Caco-2 (cell line): ENCODE data around the gene CPAMD8. TPM values are rescaled to one million over a fixed set of nuclear protein-coding genes. Genes with fewer than 3 reads are reported as not detected.
"Not testable (repeated sequence)": the region's sequence is repeated elsewhere in the genome, so short reads cannot be mapped to it uniquely, and the experiment has no call there.

ENCODE experiments used
- BruUV-seq: library from RNA; stranded (reverse); fragments of 400-500 nt; replicated peaks from 2 replicates; lab custom pipeline; 2021; lab: Mats Ljungman, UMichigan
- CTCF ChIA-PET: fragments of 300-600 bp; sonication (Branson Sonifier 250); formaldehyde crosslinking; loops from one replicate; lab custom pipeline; 2022; ENCODE audit warnings: antibody characterized with exemption; lab: Charles Lee
- POLR2A ChIA-PET: fragments of 300-600 bp; sonication (Branson Sonifier 250); formaldehyde crosslinking; loops from one replicate; lab custom pipeline; 2022; ENCODE audit warnings: antibody characterized with exemption; lab: Charles Lee
- DNase-seq, 2 experiments: peaks; one replicate each; pipeline versions ENCODE4 v3.0.0 to v3.0.0-alpha.2; 2020 to 2022
- H3K27me3 ChIP-seq: replicated peaks from 2 replicates; pipeline ENCODE4 v1.6.0; 2011; ENCODE audit warnings: low read length; ENCODE audit not compliant: control insufficient read depth, insufficient read depth
- H3K36me3 ChIP-seq: 2 replicates; pipeline ENCODE4 v1.5.1; 2011; ENCODE audit warnings: low read length; ENCODE audit not compliant: control insufficient read depth, insufficient read depth
- H3K4me1 ChIP-seq: fragments of 250-450 bp; sonication (Bioruptor Pico); 2 replicates; pipeline ENCODE4 v1.5.1; 2020; ENCODE audit warnings: mild to moderate bottlenecking
- H3K4me3 ChIP-seq: 2 replicates; pipeline ENCODE4 v1.5.1; 2011; ENCODE audit warnings: low read depth, mild to moderate bottlenecking, control low read depth, low read length
- H3K9me3 ChIP-seq: fragments of 250-450 bp; sonication (Bioruptor Pico); 2 replicates; pipeline ENCODE4 v1.5.1; 2020; ENCODE audit warnings: mild to moderate bottlenecking, moderate library complexity
- H3K27ac Mint-ChIP-seq: one replicate; pipeline ENCODE4 v1.8.0; 2022; ENCODE audit warnings: mixed read lengths; ENCODE audit not compliant: unreplicated experiment
- H3K27me3 Mint-ChIP-seq: one replicate; pipeline ENCODE4 v1.8.0; 2022; ENCODE audit warnings: mixed read lengths; ENCODE audit not compliant: insufficient read depth, unreplicated experiment
- H3K36me3 Mint-ChIP-seq: one replicate; pipeline ENCODE4 v1.8.0; 2022; ENCODE audit warnings: mild to moderate bottlenecking, mixed read lengths; ENCODE audit not compliant: insufficient read depth, unreplicated experiment
- H3K4me1 Mint-ChIP-seq: one replicate; pipeline ENCODE4 v1.8.0; 2022; ENCODE audit warnings: low read depth, mixed read lengths; ENCODE audit not compliant: unreplicated experiment
- H3K4me3 Mint-ChIP-seq: one replicate; pipeline ENCODE4 v1.8.0; 2022; ENCODE audit warnings: mild to moderate bottlenecking, moderate library complexity, mixed read lengths; ENCODE audit not compliant: unreplicated experiment
- H3K9me3 Mint-ChIP-seq: one replicate; pipeline ENCODE4 v1.8.0; 2022; ENCODE audit warnings: mixed read lengths; ENCODE audit not compliant: unreplicated experiment
- intact Hi-C: fragments of 100-400 bp; cut with micrococcal nuclease; formaldehyde crosslinking; loops from one replicate; pipeline ENCODE4 v1.10.0; 2022; ENCODE audit not compliant: unreplicated experiment
- total RNA-seq: library from RNA; stranded (reverse); gene quantifications from 2 replicates; pipeline ENCODE4 v1.2.3, GENCODE V29; 2022
- TF ChIP-seq, protein P1 (sequence below), 2 experiments: fragments of 200-600 bp in 1 of 2; IDR thresholded peaks; 1 replicate in 1 of 2; 2 replicates in 1 of 2; pipeline versions ENCODE4 v1.5.1 to v1.8.0; 2011 to 2022; ENCODE audit warnings: antibody characterized with exemption in 1 of 2, control low read depth in 1 of 2, inconsistent platforms in 1 of 2, low read depth in 1 of 2, low read length in 1 of 2, mild to moderate bottlenecking in 1 of 2, moderate library complexity in 1 of 2; ENCODE audit not compliant: insufficient read depth in 1 of 2, severe bottlenecking in 1 of 2, unreplicated experiment in 1 of 2

CPAMD8 gene
- total RNA-seq, 1 experiment from 2014 or later = 1.1 TPM

DNA sequence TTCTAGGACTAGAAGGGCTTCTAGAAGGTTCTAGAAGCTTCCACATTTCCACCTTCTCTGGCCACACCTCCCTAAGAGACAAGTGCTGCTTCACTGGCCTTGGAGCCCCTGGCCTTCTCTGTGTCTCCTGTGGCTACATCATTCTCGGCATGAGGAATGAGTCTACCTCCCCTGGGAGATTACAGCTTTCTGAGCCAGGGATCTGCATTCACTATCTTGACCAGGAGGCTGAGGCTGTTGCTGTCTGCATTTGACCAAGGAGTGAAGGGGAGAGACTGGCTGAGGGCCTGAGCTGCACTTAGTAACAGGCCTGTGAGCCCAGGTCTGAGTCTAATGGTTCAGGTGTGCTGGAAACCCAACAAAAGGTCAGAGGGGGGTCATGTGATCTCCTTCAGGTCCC, 5.3 kb downstream of the CPAMD8 start:
- H3K27me3 Mint-ChIP-seq = peaks cover 5% of the 10 kb centered on the region
- intact Hi-C loops = no loop called here
- H3K36me3 Mint-ChIP-seq = peaks cover 4% of the 10 kb centered on the region
- no peaks in the 10 kb centered on the region for H3K27me3 ChIP-seq
- peaks cover 7% of the 10 kb centered on the region for H3K4me1 Mint-ChIP-seq
- H3K9me3 ChIP-seq = no peaks in the 10 kb centered on the region
- H3K4me1 ChIP-seq = peaks cover 10% of the 10 kb centered on the region; the same call in 1 of the 2 replicates
- BruUV-seq = no TSS peak
- H3K4me3 ChIP-seq = no peak overlapping the region
- DNase-seq = no peak
- TF ChIP-seq, protein P1, sequence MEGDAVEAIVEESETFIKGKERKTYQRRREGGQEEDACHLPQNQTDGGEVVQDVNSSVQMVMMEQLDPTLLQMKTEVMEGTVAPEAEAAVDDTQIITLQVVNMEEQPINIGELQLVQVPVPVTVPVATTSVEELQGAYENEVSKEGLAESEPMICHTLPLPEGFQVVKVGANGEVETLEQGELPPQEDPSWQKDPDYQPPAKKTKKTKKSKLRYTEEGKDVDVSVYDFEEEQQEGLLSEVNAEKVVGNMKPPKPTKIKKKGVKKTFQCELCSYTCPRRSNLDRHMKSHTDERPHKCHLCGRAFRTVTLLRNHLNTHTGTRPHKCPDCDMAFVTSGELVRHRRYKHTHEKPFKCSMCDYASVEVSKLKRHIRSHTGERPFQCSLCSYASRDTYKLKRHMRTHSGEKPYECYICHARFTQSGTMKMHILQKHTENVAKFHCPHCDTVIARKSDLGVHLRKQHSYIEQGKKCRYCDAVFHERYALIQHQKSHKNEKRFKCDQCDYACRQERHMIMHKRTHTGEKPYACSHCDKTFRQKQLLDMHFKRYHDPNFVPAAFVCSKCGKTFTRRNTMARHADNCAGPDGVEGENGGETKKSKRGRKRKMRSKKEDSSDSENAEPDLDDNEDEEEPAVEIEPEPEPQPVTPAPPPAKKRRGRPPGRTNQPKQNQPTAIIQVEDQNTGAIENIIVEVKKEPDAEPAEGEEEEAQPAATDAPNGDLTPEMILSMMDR (IDR thresholded peaks at IDR 0.05; ENCODE audit: insufficient read depth in 1 of 2, low read depth in 1 of 2, low read length in 1 of 2, severe bottlenecking in 1 of 2, unreplicated experiment in 1 of 2) = no peak
- peaks cover 7% of the 10 kb centered on the region for H3K9me3 Mint-ChIP-seq
- H3K36me3 ChIP-seq = no peaks in the 10 kb centered on the region
- no peak overlapping the region for H3K4me3 Mint-ChIP-seq
- POLR2A ChIA-PET = no interaction called here
- CTCF ChIA-PET = no interaction called here
- H3K27ac Mint-ChIP-seq = no peak overlapping the region

DNA sequence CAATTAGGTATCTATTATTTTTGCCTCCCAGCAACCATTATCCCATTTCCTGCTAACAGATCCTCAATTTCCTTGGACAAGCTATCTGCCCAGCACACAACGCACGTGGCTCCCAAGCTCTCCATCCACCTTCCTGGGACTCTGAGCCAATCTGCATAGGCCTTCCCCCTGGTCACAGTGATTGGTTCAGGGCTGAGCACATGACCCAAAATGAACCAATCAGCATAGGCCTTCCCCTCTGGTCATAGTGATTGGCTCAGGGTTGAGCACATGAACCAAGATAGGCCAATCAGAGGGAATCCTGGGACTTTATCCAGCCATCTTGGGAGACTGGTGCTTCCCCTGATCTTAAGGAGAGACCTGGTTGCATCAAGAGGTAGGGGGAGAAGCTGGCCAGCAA, 5.8 kb downstream of the CPAMD8 start:
- Histone ChIP-seq H3K4me1 (peaks cover 10% of the 10 kb centered on the region; the same call in 1 of the 2 replicates), H3K36me3 (no peaks in the 10 kb centered on the region), H3K9me3 (no peaks in the 10 kb centered on the region), H3K4me3 (no peak overlapping the region), H3K27me3 (no peaks in the 10 kb centered on the region)
- TF ChIP-seq, protein P1 (IDR thresholded peaks at IDR 0.05; ENCODE audit: insufficient read depth in 1 of 2, low read depth in 1 of 2, low read length in 1 of 2, severe bottlenecking in 1 of 2, unreplicated experiment in 1 of 2) = no peak
- Mint-ChIP-seq H3K36me3 (peaks cover 4% of the 10 kb centered on the region), H3K4me1 (peaks cover 1% of the 10 kb centered on the region), H3K4me3 (no peak overlapping the region), H3K9me3 (peaks cover 9% of the 10 kb centered on the region), H3K27me3 (peaks cover 1% of the 10 kb centered on the region), H3K27ac (no peak overlapping the region)
- POLR2A ChIA-PET = no interaction called here
- no peak for DNase-seq
- CTCF ChIA-PET = no interaction called here
- BruUV-seq = no TSS peak
- intact Hi-C loops = no loop called here

DNA sequence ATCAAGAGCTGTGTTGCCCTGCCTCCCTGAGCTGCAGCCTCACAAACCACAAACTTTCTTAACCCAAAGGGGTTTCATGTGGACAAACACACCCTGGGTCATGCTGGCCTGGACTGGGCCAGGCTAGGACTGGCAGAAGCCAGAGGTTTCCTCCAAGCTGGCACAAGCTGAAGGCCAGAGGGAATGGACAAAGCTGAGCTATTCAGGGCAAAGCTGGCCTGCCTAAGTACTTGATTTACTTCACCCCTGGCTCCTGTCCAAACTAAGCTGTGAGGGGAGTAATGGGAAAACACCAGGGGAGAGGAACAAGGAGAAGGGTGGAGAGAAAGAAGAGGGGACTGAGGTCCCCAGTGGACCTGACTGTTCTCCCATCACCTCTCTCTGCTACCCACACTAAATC, 6.2 kb downstream of the CPAMD8 start:
- POLR2A ChIA-PET = no interaction called here

DNA sequence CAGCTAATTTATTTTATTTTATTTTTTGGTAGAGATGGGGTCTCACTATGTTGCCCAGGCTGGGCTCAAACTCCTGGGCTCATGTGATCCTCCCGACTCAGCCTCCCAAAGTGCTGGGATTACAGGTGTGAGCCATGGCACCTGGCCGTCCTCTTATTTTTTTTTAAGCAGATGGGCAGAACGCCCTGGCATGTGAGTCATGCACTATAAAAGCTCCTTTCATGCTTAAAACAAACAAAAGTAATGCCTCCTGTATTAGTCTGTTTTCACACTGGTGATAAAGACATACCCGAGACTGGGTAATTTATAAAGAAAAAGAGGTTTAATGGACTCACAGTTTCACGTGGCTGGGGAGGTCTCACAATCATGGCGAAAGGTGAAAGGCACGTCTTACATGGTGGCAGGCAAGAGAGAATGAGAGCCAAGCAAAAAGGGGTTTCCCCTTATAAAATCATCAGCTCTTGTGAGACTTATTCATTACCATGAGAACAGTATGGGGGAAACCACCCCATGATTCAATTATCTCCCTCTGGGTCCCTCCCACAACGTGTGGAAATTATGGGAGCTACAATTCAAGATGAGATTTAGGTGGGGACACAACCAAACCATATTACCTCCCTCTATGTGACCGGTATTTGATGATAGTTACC, 12.3 kb downstream of the CPAMD8 start:
- CTCF ChIA-PET, POLR2A ChIA-PET: not testable (repeated sequence)

More for the DNA sequence above, 6.2 kb downstream of the CPAMD8 start:
- Mint-ChIP-seq H3K4me1 (no peaks in the 10 kb centered on the region), H3K4me3 (no peak overlapping the region), H3K27ac (no peak overlapping the region), H3K36me3 (peaks cover 4% of the 10 kb centered on the region), H3K27me3 (no peaks in the 10 kb centered on the region), H3K9me3 (peaks cover 9% of the 10 kb centered on the region)
- Histone ChIP-seq H3K9me3 (no peaks in the 10 kb centered on the region), H3K27me3 (no peaks in the 10 kb centered on the region), H3K36me3 (no peaks in the 10 kb centered on the region), H3K4me1 (peaks cover 10% of the 10 kb centered on the region; the same call in 1 of the 2 replicates), H3K4me3 (no peak overlapping the region)
- TF ChIP-seq, protein P1 (IDR thresholded peaks at IDR 0.05; ENCODE audit: insufficient read depth in 1 of 2, low read depth in 1 of 2, low read length in 1 of 2, severe bottlenecking in 1 of 2, unreplicated experiment in 1 of 2) = no peak
- intact Hi-C loops = no loop called here
- no TSS peak for BruUV-seq
- CTCF ChIA-PET = no interaction called here
- no peak for DNase-seq

More for the DNA sequence above, 12.3 kb downstream of the CPAMD8 start:
- H3K4me3 Mint-ChIP-seq, H3K9me3 ChIP-seq, H3K27ac Mint-ChIP-seq, DNase-seq, H3K4me1 ChIP-seq, H3K36me3 Mint-ChIP-seq, H3K4me1 Mint-ChIP-seq, intact Hi-C loops, H3K27me3 ChIP-seq, BruUV-seq, H3K9me3 Mint-ChIP-seq, H3K4me3 ChIP-seq, H3K27me3 Mint-ChIP-seq, H3K36me3 ChIP-seq: not testable (repeated sequence)
